ENCODE data around the gene EYA2.

DNA sequence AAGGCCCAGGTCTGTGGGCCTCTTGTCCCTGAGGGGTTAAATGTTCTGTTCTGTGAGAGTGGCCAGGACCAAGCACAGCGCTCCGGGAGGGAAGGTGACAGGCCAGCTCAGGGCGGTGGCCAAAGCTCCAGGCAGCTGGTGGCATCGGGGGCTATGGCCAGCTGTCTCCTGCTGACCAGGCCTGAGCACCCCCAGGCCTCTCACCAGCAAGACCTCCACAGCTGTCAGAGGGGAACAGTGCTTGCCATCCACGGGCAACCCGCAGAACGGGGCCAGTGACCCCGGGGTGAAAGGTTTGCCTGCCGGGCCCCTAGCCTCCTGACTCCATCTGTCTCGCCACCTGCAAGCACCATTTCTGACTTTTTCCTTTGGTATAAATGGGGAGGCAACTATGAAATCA, 46.0 kb downstream of the EYA2 start:
- no peak for TF ChIP-seq EZH2 (IDR thresholded peaks at IDR 0.05; ENCODE audit: borderline replicate concordance, low read length)
- TF ChIP-seq, protein P1, sequence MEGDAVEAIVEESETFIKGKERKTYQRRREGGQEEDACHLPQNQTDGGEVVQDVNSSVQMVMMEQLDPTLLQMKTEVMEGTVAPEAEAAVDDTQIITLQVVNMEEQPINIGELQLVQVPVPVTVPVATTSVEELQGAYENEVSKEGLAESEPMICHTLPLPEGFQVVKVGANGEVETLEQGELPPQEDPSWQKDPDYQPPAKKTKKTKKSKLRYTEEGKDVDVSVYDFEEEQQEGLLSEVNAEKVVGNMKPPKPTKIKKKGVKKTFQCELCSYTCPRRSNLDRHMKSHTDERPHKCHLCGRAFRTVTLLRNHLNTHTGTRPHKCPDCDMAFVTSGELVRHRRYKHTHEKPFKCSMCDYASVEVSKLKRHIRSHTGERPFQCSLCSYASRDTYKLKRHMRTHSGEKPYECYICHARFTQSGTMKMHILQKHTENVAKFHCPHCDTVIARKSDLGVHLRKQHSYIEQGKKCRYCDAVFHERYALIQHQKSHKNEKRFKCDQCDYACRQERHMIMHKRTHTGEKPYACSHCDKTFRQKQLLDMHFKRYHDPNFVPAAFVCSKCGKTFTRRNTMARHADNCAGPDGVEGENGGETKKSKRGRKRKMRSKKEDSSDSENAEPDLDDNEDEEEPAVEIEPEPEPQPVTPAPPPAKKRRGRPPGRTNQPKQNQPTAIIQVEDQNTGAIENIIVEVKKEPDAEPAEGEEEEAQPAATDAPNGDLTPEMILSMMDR (conservative IDR thresholded peaks at IDR 0.05 in 1 of 2, IDR thresholded peaks at IDR 0.05 in 1 of 2; ENCODE audit: extremely low read depth in 1 of 2, insufficient read depth in 1 of 2, low read depth in 1 of 2, low read length in 2 of 2): no peak

Data from mammary epithelial cell (primary cell).